HuH-7.5 (cell line): ENCODE measurements around the gene NIPAL4.
A peak's percentile ranks its signal among the peaks of the same experiment; 100 is the strongest.
"Not testable (repeated sequence)": the region's sequence is repeated elsewhere in the genome, so short reads cannot be mapped to it uniquely, and the experiment has no call there.

Experiments used
- DNase-seq: peaks from one replicate; pipeline ENCODE4 v3.0.0; 2011; ENCODE audit warnings: low spot score

The NIPAL4 gene

GRCh38 chr5:157463621-157464518 is 3.9 kb downstream of the NIPAL4 start:
- no peak for DNase-seq

GRCh38 chr5:157464519-157465171 is 4.6 kb downstream of the NIPAL4 start:
- DNase-seq, result no peak

- no peak for DNase-seq
These were observed 8.4 kb downstream of the NIPAL4 start for GRCh38 chr5:157468293-157468965.

- no peak for DNase-seq
These were observed 9.1 kb downstream of the NIPAL4 start for GRCh38 chr5:157469073-157469472.

GRCh38 chr5:157469687-157470086 is 9.7 kb downstream of the NIPAL4 start:
- no peak for DNase-seq

GRCh38 chr5:157470631-157471030 is 10.6 kb downstream of the NIPAL4 start:
- DNase-seq, result no peak

- DNase-seq, result no peak
These were observed 11.7 kb downstream of the NIPAL4 start for GRCh38 chr5:157471709-157472108.

- no peak for DNase-seq
These were observed 13.6 kb downstream of the NIPAL4 start for GRCh38 chr5:157473383-157474320.

GRCh38 chr5:157475432-157475831 is 15.4 kb downstream of the NIPAL4 start:
- DNase-seq, result no peak

GRCh38 chr5:157476702-157477408 is 16.8 kb downstream of the NIPAL4 start:
- peak; percentile 69 for DNase-seq

GRCh38 chr5:157477814-157478494 is 17.9 kb downstream of the NIPAL4 start:
- no peak for DNase-seq

GRCh38 chr5:157478726-157479125 is 18.7 kb downstream of the NIPAL4 start:
- DNase-seq, result no peak

- DNase-seq, result no peak
These were observed 19.2 kb downstream of the NIPAL4 start for GRCh38 chr5:157479166-157479565.

GRCh38 chr5:157479612-157480510 is 19.8 kb downstream of the NIPAL4 start:
- DNase-seq, result no peak

GRCh38 chr5:157481265-157481664 is 21.3 kb downstream of the NIPAL4 start:
- no peak for DNase-seq

- no peak for DNase-seq
These were observed 21.7 kb downstream of the NIPAL4 start for GRCh38 chr5:157481666-157482065.

- DNase-seq, result not testable (repeated sequence)
These were observed 22.7 kb downstream of the NIPAL4 start for GRCh38 chr5:157482702-157483101.

- DNase-seq, result no peak
These were observed 24.8 kb downstream of the NIPAL4 start for GRCh38 chr5:157484768-157485167.

- DNase-seq, result no peak
These were observed 25.3 kb downstream of the NIPAL4 start for GRCh38 chr5:157485340-157485739.
